K562 (cell line): Measurements from ENCODE around the gene IL15. TPM values are rescaled to one million over a fixed set of nuclear protein-coding genes. Genes with fewer than 3 reads are reported as not detected.

ENCODE experiments used
- ATAC-seq: fragments of 200-7000 bp; cut with Tn5 transposase; 3 replicates; pipeline ENCODE4 v1.9.1; 2020; ENCODE audit warnings: moderate library complexity
- BruUV-seq: library from RNA; stranded (reverse); fragments of 400-500 nt; replicated peaks from 2 replicates; lab custom pipeline; 2021; lab: Mats Ljungman, UMichigan
- CTCF ChIA-PET: fragments of 300-600 bp; formaldehyde crosslinking; extraction: SDS; loops from one replicate; lab custom pipeline; 2021; ENCODE audit warnings: low intra/inter-chr PET ratio; lab: Yijun Ruan, JAX
- POLR2A ChIA-PET: fragments of 300-600, 350-650 bp; sonication (Branson Sonifier 250); formaldehyde crosslinking; extraction: SDS; loops from one replicate; lab custom pipeline; 2021; ENCODE audit warnings: antibody characterized with exemption, inconsistent platforms; lab: Yijun Ruan, JAX
- DNase-seq, 4 experiments: peaks; one replicate each; pipeline versions ENCODE4 v3.0.0 to v3.0.0-alpha.2; 2011 to 2018; ENCODE audit warnings: low spot score in 3 of 4, mixed read lengths in 3 of 4; ENCODE audit errors: extremely low read depth in 1 of 4
- FAIRE-seq: peaks from 2 replicates; lab custom pipeline; 2011; peaks lifted over from hg19 to GRCh38; lab: Jason Lieb, UNC
- H2AFZ ChIP-seq: 2 replicates; pipeline ENCODE4 v1.6.0; 2011; ENCODE audit warnings: low read depth, low read length, control low read depth, inconsistent platforms
- H3K27ac ChIP-seq: fragments of 200-600 bp; 3 replicates; pipeline ENCODE4 v1.8.0; 2011; ENCODE audit warnings: low read depth, mild to moderate bottlenecking, control low read depth, inconsistent platforms, low read length, moderate library complexity, mixed read lengths; ENCODE audit errors: extremely low read depth
- H3K27me3 ChIP-seq, 2 experiments: fragments of 300-600 bp in 1 of 2; 2 replicates in 1 of 2; 3 replicates in 1 of 2; pipeline versions ENCODE4 v1.6.0 to v1.8.0; 2011; ENCODE audit warnings: inconsistent platforms in 2 of 2, low read length in 2 of 2, mild to moderate bottlenecking in 1 of 2, mixed read lengths in 1 of 2, moderate library complexity in 1 of 2; ENCODE audit not compliant: control insufficient read depth in 2 of 2, insufficient read depth in 2 of 2
- H3K36me3 ChIP-seq: fragments of 300-600 bp; 3 replicates; pipeline ENCODE4 v1.8.0; 2011; ENCODE audit warnings: mild to moderate bottlenecking, low read length, inconsistent platforms; ENCODE audit not compliant: control insufficient read depth, insufficient read depth
- H3K4me1 ChIP-seq, 2 experiments: fragments of 200-600 bp in 1 of 2; replicated peaks in 1 of 2; 2 replicates in 1 of 2; 3 replicates in 1 of 2; pipeline versions ENCODE4 v1.5.1 to v1.8.0; 2011; ENCODE audit warnings: inconsistent platforms in 2 of 2, low read length in 2 of 2, mild to moderate bottlenecking in 1 of 2, mixed read lengths in 1 of 2, moderate library complexity in 1 of 2; ENCODE audit not compliant: control insufficient read depth in 2 of 2, insufficient read depth in 2 of 2
- H3K4me2 ChIP-seq: 2 replicates; pipeline ENCODE4 v1.6.1; 2011; ENCODE audit warnings: low read length, control low read depth, inconsistent platforms, mixed read lengths; ENCODE audit not compliant: insufficient read depth
- H3K4me3 ChIP-seq: fragments of 200-600 bp; sonication (generic), shearing (Covaris generic); 2 replicates; pipeline ENCODE4 v1.5.1; 2016; ENCODE audit warnings: control low read depth, inconsistent platforms
- H3K79me2 ChIP-seq: fragments of 200-600 bp; 3 replicates; pipeline ENCODE4 v1.8.0; 2011; ENCODE audit warnings: low read length, inconsistent platforms; ENCODE audit not compliant: control insufficient read depth, insufficient read depth
- H3K9ac ChIP-seq, 2 experiments: 2 replicates each; pipeline versions ENCODE4 v1.6.0 to v1.6.1; 2011; ENCODE audit warnings: low read depth in 2 of 2, low read length in 2 of 2, control low read depth in 1 of 2, inconsistent platforms in 1 of 2, mild to moderate bottlenecking in 1 of 2, mixed read lengths in 1 of 2; ENCODE audit not compliant: insufficient read depth in 1 of 2
- H3K9me1 ChIP-seq: one replicate; pipeline ENCODE4 v1.6.0; 2011; ENCODE audit warnings: inconsistent platforms, mild to moderate bottlenecking, low read length, moderate library complexity; ENCODE audit not compliant: control insufficient read depth, insufficient read depth
- H3K9me3 ChIP-seq: replicated peaks from 2 replicates; pipeline ENCODE4 v1.5.1; 2011; ENCODE audit warnings: low read depth, low read length, inconsistent platforms; ENCODE audit not compliant: control insufficient read depth, insufficient read depth
- H4K20me1 ChIP-seq: replicated peaks from 2 replicates; pipeline ENCODE4 v1.6.1; 2011; ENCODE audit warnings: low read length, inconsistent platforms, mixed read lengths; ENCODE audit not compliant: control insufficient read depth, insufficient read depth
- CBX5 ChIP-seq: IDR thresholded peaks from 2 replicates; pipeline ENCODE4 v1.6.1; 2014; ENCODE audit warnings: low read depth, borderline replicate concordance
- HMG20A ChIP-seq: fragments of 450-650 bp; formaldehyde crosslinking; conservative IDR thresholded peaks from 2 replicates; pipeline ENCODE4 v1.4.0; 2020; ENCODE audit warnings: mild to moderate bottlenecking, mixed read lengths
- NCOR1 ChIP-seq: fragments of 450-650 bp; IDR thresholded peaks from 2 replicates; pipeline ENCODE4 v1.6.1; 2016; ENCODE audit warnings: mild to moderate bottlenecking, moderate library complexity
- NELFE ChIP-seq: IDR thresholded peaks from 2 replicates; pipeline ENCODE4 v1.6.1; 2011; ENCODE audit warnings: mild to moderate bottlenecking; ENCODE audit not compliant: insufficient read depth, insufficient read length
- NFE2 ChIP-seq: IDR thresholded peaks from 2 replicates; pipeline ENCODE4 v1.6.1; 2014; ENCODE audit warnings: antibody characterized with exemption, low read depth
- ZNF263 ChIP-seq: sonication (generic); formaldehyde crosslinking; IDR thresholded peaks from 2 replicates; pipeline ENCODE4 v1.8.0; 2022; ENCODE audit warnings: mild to moderate bottlenecking, missing genetic modification reagents, borderline replicate concordance
- WGBS: fragments of 100-300 bp; shearing (Covaris generic); methylation state at CpG from one replicate; pipeline ENCODE4 v1.1.6; 2016; ENCODE audit warnings: low coverage, mixed read lengths; ENCODE audit not compliant: insufficient coverage; ENCODE audit errors: missing lambda C conversion rate; 5-methylcytosine and 5-hydroxymethylcytosine counted together
- in situ Hi-C: fragments of 300-500 bp; cut with MboI; formaldehyde crosslinking; loops from 4 replicates; pipeline ENCODE4 v1.15.0; 2018; ENCODE audit warnings: inconsistent platforms, mixed read lengths
- intact Hi-C: fragments of 100-400 bp; cut with micrococcal nuclease; formaldehyde crosslinking; loops from 2 replicates; pipeline ENCODE4 v1.14.2; 2022
- polyA plus RNA-seq, 8 experiments: library from polyadenylated mRNA; depleted of rRNA in 4 of 8; stranded (reverse) in 5 of 8; unstranded in 3 of 8; fragments of >200 nt; fragmentation: Nextera tagmentation in 2 of 8; fragmentation: Illumina TruSeq in 1 of 8; extraction: Ambion mirVana in 2 of 8; extraction: Trizol in 1 of 8; gene quantifications; 2 replicates each; pipeline versions ENCODE4 v1.2.1 to v1.2.3, GENCODE V29; 2011 to 2014; ENCODE audit warnings: inconsistent platforms in 1 of 8, missing spikeins in 1 of 8
- total RNA-seq, 7 experiments: library from RNA; depleted of rRNA in 6 of 7; stranded (reverse); fragments of >200 nt in 6 of 7; fragmentation: Illumina TruSeq in 2 of 7; extraction: Trizol in 2 of 7; gene quantifications; 2 replicates each; pipeline versions ENCODE4 v1.2.1 to v1.2.3, GENCODE V29; 2011 to 2021; ENCODE audit warnings: low replicate concordance in 1 of 7
- TF ChIP-seq, protein P1 (sequence below): fragments of 250-450 bp; sonication (Bioruptor Pico); IDR thresholded peaks from 2 replicates; pipeline ENCODE4 v1.8.0; 2022; ENCODE audit warnings: moderate library complexity, mild to moderate bottlenecking, inconsistent platforms

Gene IL15
- total and polyA plus RNA-seq, 9 of the 15 experiments (the other 6 are each of a cell fraction or from before 2014, with no cell fraction given): 0.13 to 0.50 (median 0.34) TPM

DNA sequence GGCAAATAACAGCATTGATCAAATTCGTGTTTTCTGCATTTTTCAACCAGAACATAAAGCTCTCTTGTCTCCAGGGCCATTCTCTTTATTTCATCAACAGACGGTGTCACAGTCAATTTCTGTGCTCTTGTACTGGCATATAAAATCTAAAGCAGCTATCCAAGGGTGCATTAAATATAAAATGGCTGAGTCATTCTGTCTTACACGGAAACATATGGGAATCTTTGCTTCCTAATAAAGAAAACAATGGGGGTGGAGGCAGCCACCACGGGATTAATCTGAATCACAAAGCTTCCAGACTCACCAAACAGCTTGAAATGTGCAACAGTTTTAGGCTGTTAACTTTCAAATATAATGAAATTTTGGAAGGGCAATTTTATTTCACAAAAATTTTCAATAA is 132.6 kb downstream of the IL15 start:
- BruUV-seq: no TSS peak
- Histone ChIP-seq H4K20me1 (no peaks in the 10 kb centered on the region), H3K27ac (no peak overlapping the region), H2AFZ (no peak overlapping the region), H3K36me3 (no peaks in the 10 kb centered on the region), H3K4me1 (no peaks in the 10 kb centered on the region), H3K4me3 (no peak overlapping the region), H3K9me3 (no peaks in the 10 kb centered on the region), H3K79me2 (no peaks in the 10 kb centered on the region), H3K27me3 (no peaks in the 10 kb centered on the region), H3K9me1 (no peaks in the 10 kb centered on the region), H3K4me2 (no peak overlapping the region), H3K9ac (no peak overlapping the region)
- WGBS: 3% methylated on average over 4 of the region's 4 CpGs
- no peak for FAIRE-seq
- no peak for DNase-seq
- TF ChIP-seq NCOR1 (no peak), ZNF263 (CRISPR knock-in tag) (no peak), CBX5 (no peak), NELFE (no peak), HMG20A (no peak), NFE2 (peak; percentile 16; the same call in 1 of the 2 replicates)
- TF ChIP-seq, protein P1, sequence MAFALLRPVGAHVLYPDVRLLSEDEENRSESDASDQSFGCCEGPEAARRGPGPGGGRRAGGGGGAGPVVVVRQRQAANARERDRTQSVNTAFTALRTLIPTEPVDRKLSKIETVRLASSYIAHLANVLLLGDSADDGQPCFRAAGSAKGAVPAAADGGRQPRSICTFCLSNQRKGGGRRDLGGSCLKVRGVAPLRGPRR (CRISPR knock-in tag): no peak
- intact Hi-C loops (no loop called here), in situ Hi-C loops (no loop called here)
- ChIA-PET POLR2A (interaction anchor here (0.6 kb wide), 1 partner anchor 42 kb away, joined by 3 read pairs; no protein-coding TSS in a partner anchor), CTCF (no interaction called here)
- ATAC-seq: no peak
